GM10266 (cell line): Measurements from ENCODE around the gene AK5.

Experiments used
- DNase-seq: peaks from one replicate; pipeline ENCODE4 v3.0.0; 2012; ENCODE audit errors: extremely low spot score
- CTCF ChIP-seq: IDR thresholded peaks from 2 replicates; pipeline ENCODE4 v1.5.1; 2012; ENCODE audit warnings: mild to moderate bottlenecking, low read depth; ENCODE audit not compliant: control insufficient read depth, insufficient read depth; ENCODE audit errors: missing control alignments

The AK5 gene

GRCh38 chr1:77468949-77469710, 187.3 kb downstream of the AK5 start:
- no peak for DNase-seq
- no peak for TF ChIP-seq CTCF

GRCh38 chr1:77471691-77472090, 189.9 kb downstream of the AK5 start:
- no peak for TF ChIP-seq CTCF

GRCh38 chr1:77473690-77474089, 191.9 kb downstream of the AK5 start:
- TF ChIP-seq CTCF = no peak
- DNase-seq = no peak

More at GRCh38 chr1:77471691-77472090, 189.9 kb downstream of the AK5 start:
- no peak for DNase-seq

- no peak for DNase-seq
- TF ChIP-seq CTCF = no peak
These were observed 193.8 kb downstream of the AK5 start for GRCh38 chr1:77475641-77476040.

GRCh38 chr1:77476475-77476874, 194.7 kb downstream of the AK5 start:
- no peak for TF ChIP-seq CTCF
- DNase-seq = no peak

GRCh38 chr1:77484334-77484733, 202.5 kb downstream of the AK5 start:
- DNase-seq = no peak
- TF ChIP-seq CTCF = no peak

- no peak for DNase-seq
- TF ChIP-seq CTCF = no peak
These were observed 203.1 kb downstream of the AK5 start for GRCh38 chr1:77484926-77485325.
